ENCODE results near the gene DNAAF2. TPM values are rescaled to one million over a fixed set of nuclear protein-coding genes. Genes with fewer than 3 reads are reported as not detected.
A peak's percentile ranks its signal among the peaks of the same experiment; 100 is the strongest.

The DNAAF2 gene
- total and polyA plus RNA-seq, 2 of the 13 experiments (the other 11 are each of a cell fraction or from before 2014, with no cell fraction given) = 6.1 to 13.6 TPM

DNA sequence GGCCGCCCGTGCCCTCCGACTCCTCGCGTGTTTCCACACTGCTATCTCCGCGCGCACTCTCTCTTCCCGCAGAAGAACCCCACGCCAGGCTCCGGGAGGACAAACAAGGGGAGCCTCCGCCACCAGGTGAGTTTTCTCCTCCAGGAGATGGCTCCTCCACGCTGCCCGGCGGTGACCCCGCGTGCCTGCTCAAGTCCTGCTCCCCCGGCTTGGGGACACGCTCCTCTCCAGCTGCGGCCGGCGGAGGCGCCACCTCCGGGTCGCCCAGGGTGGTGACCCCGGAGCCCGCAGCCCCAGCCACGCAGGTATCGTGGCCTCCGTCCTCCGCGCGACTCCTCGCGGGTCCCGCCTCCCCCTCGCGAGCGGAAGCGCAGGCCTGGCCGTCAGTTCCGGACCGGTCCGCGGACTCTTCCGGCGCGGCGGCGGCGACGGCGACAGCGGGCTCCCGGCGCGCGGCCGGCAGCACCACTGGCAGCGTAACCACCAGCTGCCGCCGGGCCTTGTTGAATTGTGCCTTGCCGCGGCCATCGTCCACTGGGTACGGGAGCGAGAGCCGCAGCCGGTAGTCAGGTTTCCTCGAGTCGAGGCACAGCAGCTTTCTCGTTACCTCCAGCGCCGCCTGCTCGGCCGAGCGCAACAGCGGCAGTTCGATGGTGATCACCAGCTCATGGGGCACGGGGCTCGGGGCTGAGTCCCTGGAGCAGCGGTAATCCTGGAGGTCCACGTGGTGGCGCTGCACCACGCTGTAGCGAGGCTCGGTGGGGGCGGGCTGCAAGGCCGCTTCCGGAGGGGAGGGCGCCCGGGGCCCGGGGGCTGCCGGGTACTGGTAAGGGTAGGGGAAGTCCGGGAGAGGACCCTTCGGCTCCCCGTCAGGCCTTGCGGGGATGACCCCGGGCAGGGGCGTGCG is 1.2 kb downstream of the DNAAF2 start (continued):
- TF ChIP-seq, protein P1, sequence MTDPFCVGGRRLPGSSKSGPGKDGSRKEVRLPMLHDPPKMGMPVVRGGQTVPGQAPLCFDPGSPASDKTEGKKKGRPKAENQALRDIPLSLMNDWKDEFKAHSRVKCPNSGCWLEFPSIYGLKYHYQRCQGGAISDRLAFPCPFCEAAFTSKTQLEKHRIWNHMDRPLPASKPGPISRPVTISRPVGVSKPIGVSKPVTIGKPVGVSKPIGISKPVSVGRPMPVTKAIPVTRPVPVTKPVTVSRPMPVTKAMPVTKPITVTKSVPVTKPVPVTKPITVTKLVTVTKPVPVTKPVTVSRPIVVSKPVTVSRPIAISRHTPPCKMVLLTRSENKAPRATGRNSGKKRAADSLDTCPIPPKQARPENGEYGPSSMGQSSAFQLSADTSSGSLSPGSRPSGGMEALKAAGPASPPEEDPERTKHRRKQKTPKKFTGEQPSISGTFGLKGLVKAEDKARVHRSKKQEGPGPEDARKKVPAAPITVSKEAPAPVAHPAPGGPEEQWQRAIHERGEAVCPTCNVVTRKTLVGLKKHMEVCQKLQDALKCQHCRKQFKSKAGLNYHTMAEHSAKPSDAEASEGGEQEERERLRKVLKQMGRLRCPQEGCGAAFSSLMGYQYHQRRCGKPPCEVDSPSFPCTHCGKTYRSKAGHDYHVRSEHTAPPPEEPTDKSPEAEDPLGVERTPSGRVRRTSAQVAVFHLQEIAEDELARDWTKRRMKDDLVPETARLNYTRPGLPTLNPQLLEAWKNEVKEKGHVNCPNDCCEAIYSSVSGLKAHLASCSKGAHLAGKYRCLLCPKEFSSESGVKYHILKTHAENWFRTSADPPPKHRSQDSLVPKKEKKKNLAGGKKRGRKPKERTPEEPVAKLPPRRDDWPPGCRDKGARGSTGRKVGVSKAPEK (CRISPR knock-in tag; IDR thresholded peaks at IDR 0.05; ENCODE audit: borderline replicate concordance) = peak; percentile 77; the same call in 1 of the 2 replicates
- TF ChIP-seq, protein P2, sequence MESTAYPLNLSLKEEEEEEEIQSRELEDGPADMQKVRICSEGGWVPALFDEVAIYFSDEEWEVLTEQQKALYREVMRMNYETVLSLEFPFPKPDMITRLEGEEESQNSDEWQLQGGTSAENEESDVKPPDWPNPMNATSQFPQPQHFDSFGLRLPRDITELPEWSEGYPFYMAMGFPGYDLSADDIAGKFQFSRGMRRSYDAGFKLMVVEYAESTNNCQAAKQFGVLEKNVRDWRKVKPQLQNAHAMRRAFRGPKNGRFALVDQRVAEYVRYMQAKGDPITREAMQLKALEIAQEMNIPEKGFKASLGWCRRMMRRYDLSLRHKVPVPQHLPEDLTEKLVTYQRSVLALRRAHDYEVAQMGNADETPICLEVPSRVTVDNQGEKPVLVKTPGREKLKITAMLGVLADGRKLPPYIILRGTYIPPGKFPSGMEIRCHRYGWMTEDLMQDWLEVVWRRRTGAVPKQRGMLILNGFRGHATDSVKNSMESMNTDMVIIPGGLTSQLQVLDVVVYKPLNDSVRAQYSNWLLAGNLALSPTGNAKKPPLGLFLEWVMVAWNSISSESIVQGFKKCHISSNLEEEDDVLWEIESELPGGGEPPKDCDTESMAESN (CRISPR knock-in tag; conservative IDR thresholded peaks at IDR 0.05) = peak; percentile 93
- TF ChIP-seq ZNF333 (CRISPR knock-in tag; IDR thresholded peaks at IDR 0.05; ENCODE audit: borderline replicate concordance) (peak; percentile 79; the same call in 1 of the 2 replicates), ZNF556 (CRISPR knock-in tag; IDR thresholded peaks at IDR 0.05; ENCODE audit: borderline replicate concordance) (peak; percentile 41; the same call in 1 of the 2 replicates), HOXA7 (CRISPR knock-in tag; IDR thresholded peaks at IDR 0.05) (peak; percentile 50; the same call in 1 of the 2 replicates), ZNF546 (CRISPR knock-in tag; conservative IDR thresholded peaks at IDR 0.05) (no peak; the same call in 1 of the 2 replicates), ZNF101 (CRISPR knock-in tag; IDR thresholded peaks at IDR 0.05; ENCODE audit: borderline replicate concordance, low read depth) (peak; percentile 62; the same call in 1 of the 2 replicates), FOXO1 (CRISPR knock-in tag; IDR thresholded peaks at IDR 0.05) (peak; percentile 22; the same call in 1 of the 2 replicates), HOXA9 (CRISPR knock-in tag; IDR thresholded peaks at IDR 0.05; ENCODE audit: borderline replicate concordance) (peak; percentile 79), EZH2 (conservative IDR thresholded peaks at IDR 0.05; ENCODE audit: low read depth, low read length) (no peak), SMAD9 (CRISPR knock-in tag; IDR thresholded peaks at IDR 0.05) (no peak), AGO1 (IDR thresholded peaks at IDR 0.05; ENCODE audit: low read depth, low read length, poor library complexity, severe bottlenecking) (peak; percentile 75), AHDC1 (CRISPR knock-in tag; IDR thresholded peaks at IDR 0.05; ENCODE audit: borderline replicate concordance) (peak; percentile 48; the same call in 1 of the 2 replicates), ZNF563 (CRISPR knock-in tag; IDR thresholded peaks at IDR 0.05) (peak; percentile 49), GPN1 (CRISPR knock-in tag; IDR thresholded peaks at IDR 0.05; ENCODE audit: borderline replicate concordance) (no peak)
- TF ChIP-seq, protein P3, sequence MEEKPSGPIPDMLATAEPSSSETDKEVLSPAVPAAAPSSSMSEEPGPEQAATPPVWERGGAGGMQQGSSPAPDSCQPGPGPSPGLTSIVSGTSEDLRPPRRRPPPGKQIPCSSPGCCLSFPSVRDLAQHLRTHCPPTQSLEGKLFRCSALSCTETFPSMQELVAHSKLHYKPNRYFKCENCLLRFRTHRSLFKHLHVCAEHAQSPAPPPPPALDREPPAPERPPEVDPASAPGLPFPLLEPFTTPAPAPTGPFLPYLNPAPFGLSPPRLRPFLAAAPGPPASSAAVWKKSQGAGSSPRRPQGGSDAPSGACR (CRISPR knock-in tag; IDR thresholded peaks at IDR 0.05) = no peak
